Measurements from ENCODE around the gene ANKRD12. TPM values are rescaled to one million over a fixed set of nuclear protein-coding genes. Genes with fewer than 3 reads are reported as not detected.

Gene ANKRD12
- polyA plus RNA-seq, 1 donor (not counting 4 experiments of a cell fraction or from before 2014, with no cell fraction given): 8.0 TPM

- no peak for TF ChIP-seq CTCF (optimal IDR thresholded peaks at IDR 0.05 in 1 of 3, IDR thresholded peaks at IDR 0.05 in 1 of 3, conservative IDR thresholded peaks at IDR 0.05 in 1 of 3; ENCODE audit: extremely low read depth in 1 of 3, insufficient read depth in 2 of 3, low read length in 3 of 3)
- TF ChIP-seq EZH2 (IDR thresholded peaks at IDR 0.05; ENCODE audit: low read length): no peak
- Histone ChIP-seq H3K9ac (ENCODE audit: control insufficient read depth, extremely low read depth, insufficient read depth, low read length) (peak overlapping the region; percentile 37), H3K27ac (ENCODE audit: control insufficient read depth, insufficient read depth, low read length) (peak overlapping the region; percentile 37), H3K27me3 (ENCODE audit: control insufficient read depth, extremely low read depth, insufficient read depth, low read length) (no peaks in the 10 kb centered on the region), H2AFZ (ENCODE audit: control insufficient read depth, low read length) (no peak overlapping the region), H3K4me2 (ENCODE audit: control insufficient read depth, extremely low read depth, insufficient read depth, low read depth, low read length) (peak overlapping the region; percentile 97), H3K9me1 (ENCODE audit: control insufficient read depth, extremely low read depth, insufficient read depth, low read length) (no peaks in the 10 kb centered on the region), H3K36me3 (ENCODE audit: control insufficient read depth in 2 of 2, extremely low read depth in 1 of 2, insufficient read depth in 2 of 2, low read length in 2 of 2) (no peaks in the 10 kb centered on the region), H3K79me2 (ENCODE audit: control insufficient read depth, insufficient read depth, low read length) (peaks cover 81% of the 10 kb centered on the region), H3K4me1 (ENCODE audit: control insufficient read depth, extremely low read depth, insufficient read depth, low read length) (peaks cover 31% of the 10 kb centered on the region), H3K9me3 (ENCODE audit: control insufficient read depth, low read depth, low read length) (no peaks in the 10 kb centered on the region), H3K4me3 (ENCODE audit: control insufficient read depth in 2 of 3, extremely low read depth in 1 of 3, insufficient read depth in 2 of 3, low read depth in 1 of 3, low read length in 3 of 3) (peak overlapping the region; percentile 20 to 96 (median 93)), H4K20me1 (ENCODE audit: control insufficient read depth, extremely low read depth, insufficient read depth, low read length) (peaks cover 2% of the 10 kb centered on the region)
- DNase-seq (ENCODE audit: low read depth, low spot score) (no peak), FAIRE-seq (no peak)
- dilution Hi-C loops (cut with MboI; ENCODE audit: extremely low pct_ligation_motif_present, low sequenced_read_pairs): no loop called here
Observed at GRCh38 chr18:9105420-9105819, 31.2 kb upstream of the ANKRD12 start.

- no peaks in the 10 kb centered on the region for H3K9me3 ChIP-seq (ENCODE audit: control insufficient read depth, low read depth, low read length)
- FAIRE-seq: no peak
- peaks cover 87% of the 10 kb centered on the region for H3K79me2 ChIP-seq (ENCODE audit: control insufficient read depth, insufficient read depth, low read length)
- no peak overlapping the region for H2AFZ ChIP-seq (ENCODE audit: control insufficient read depth, low read length)
- no peak for DNase-seq (ENCODE audit: low read depth, low spot score)
- peak overlapping the region; percentile 20 to 96 (median 93) for H3K4me3 ChIP-seq (ENCODE audit: control insufficient read depth in 2 of 3, extremely low read depth in 1 of 3, insufficient read depth in 2 of 3, low read depth in 1 of 3, low read length in 3 of 3)
- H3K4me2 ChIP-seq (ENCODE audit: control insufficient read depth, extremely low read depth, insufficient read depth, low read depth, low read length): peak overlapping the region; percentile 97
- H3K4me1 ChIP-seq (ENCODE audit: control insufficient read depth, extremely low read depth, insufficient read depth, low read length): peaks cover 31% of the 10 kb centered on the region
- no peaks in the 10 kb centered on the region for H3K27me3 ChIP-seq (ENCODE audit: control insufficient read depth, extremely low read depth, insufficient read depth, low read length)
- no peaks in the 10 kb centered on the region for H3K36me3 ChIP-seq (ENCODE audit: control insufficient read depth in 2 of 2, extremely low read depth in 1 of 2, insufficient read depth in 2 of 2, low read length in 2 of 2)
- peak overlapping the region; percentile 37 for H3K9ac ChIP-seq (ENCODE audit: control insufficient read depth, extremely low read depth, insufficient read depth, low read length)
- TF ChIP-seq EZH2 (IDR thresholded peaks at IDR 0.05; ENCODE audit: low read length) (no peak), CTCF (optimal IDR thresholded peaks at IDR 0.05 in 1 of 3, IDR thresholded peaks at IDR 0.05 in 1 of 3, conservative IDR thresholded peaks at IDR 0.05 in 1 of 3; ENCODE audit: extremely low read depth in 1 of 3, insufficient read depth in 2 of 3, low read length in 3 of 3) (no peak)
- no peaks in the 10 kb centered on the region for H3K9me1 ChIP-seq (ENCODE audit: control insufficient read depth, extremely low read depth, insufficient read depth, low read length)
- H3K27ac ChIP-seq (ENCODE audit: control insufficient read depth, insufficient read depth, low read length): peak overlapping the region; percentile 37
- dilution Hi-C loops (cut with MboI; ENCODE audit: extremely low pct_ligation_motif_present, low sequenced_read_pairs): no loop called here
- peaks cover 2% of the 10 kb centered on the region for H4K20me1 ChIP-seq (ENCODE audit: control insufficient read depth, extremely low read depth, insufficient read depth, low read length)
Observed at GRCh38 chr18:9106094-9106493, 30.5 kb upstream of the ANKRD12 start.
